Measurements from ENCODE around the gene MAP3K13.

DNA sequence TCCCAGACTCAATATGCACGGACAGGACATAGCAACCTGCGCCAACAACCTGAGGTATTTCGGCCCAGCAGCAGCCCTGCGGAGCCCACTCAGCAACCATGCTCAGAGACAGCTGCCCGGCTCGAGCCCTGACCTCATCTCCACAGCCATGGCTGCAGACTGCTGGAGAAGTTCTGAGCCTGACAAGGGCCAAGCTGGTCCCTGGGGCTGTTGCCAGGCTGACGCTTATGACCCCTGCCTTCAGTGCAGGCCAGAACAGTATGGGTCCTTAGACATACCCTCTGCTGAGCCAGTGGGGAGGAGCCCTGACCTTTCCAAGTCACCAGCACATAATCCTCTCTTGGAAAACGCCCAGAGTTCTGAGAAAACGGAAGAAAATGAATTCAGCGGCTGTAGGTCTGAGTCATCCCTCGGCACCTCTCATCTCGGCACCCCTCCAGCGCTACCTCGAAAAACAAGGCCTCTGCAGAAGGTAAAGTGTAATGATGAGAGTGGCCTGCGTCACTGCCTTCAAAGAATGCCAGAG is 110.4 kb downstream of the MAP3K13 start:
- TF ChIP-seq, protein P1, sequence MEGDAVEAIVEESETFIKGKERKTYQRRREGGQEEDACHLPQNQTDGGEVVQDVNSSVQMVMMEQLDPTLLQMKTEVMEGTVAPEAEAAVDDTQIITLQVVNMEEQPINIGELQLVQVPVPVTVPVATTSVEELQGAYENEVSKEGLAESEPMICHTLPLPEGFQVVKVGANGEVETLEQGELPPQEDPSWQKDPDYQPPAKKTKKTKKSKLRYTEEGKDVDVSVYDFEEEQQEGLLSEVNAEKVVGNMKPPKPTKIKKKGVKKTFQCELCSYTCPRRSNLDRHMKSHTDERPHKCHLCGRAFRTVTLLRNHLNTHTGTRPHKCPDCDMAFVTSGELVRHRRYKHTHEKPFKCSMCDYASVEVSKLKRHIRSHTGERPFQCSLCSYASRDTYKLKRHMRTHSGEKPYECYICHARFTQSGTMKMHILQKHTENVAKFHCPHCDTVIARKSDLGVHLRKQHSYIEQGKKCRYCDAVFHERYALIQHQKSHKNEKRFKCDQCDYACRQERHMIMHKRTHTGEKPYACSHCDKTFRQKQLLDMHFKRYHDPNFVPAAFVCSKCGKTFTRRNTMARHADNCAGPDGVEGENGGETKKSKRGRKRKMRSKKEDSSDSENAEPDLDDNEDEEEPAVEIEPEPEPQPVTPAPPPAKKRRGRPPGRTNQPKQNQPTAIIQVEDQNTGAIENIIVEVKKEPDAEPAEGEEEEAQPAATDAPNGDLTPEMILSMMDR (IDR thresholded peaks at IDR 0.05; ENCODE audit: low read depth, low read length, poor library complexity, severe bottlenecking): no peak
- no peak for TF ChIP-seq EZH2phosphoT487 (IDR thresholded peaks at IDR 0.05; ENCODE audit: borderline replicate concordance, low read length)

Data from DOHH2 (cell line).